Measurements from ENCODE around the gene CHTOP. TPM values are rescaled to one million over a fixed set of nuclear protein-coding genes. Genes with fewer than 3 reads are reported as not detected.
"Not testable (repeated sequence)": the region's sequence is repeated elsewhere in the genome, so short reads cannot be mapped to it uniquely, and the experiment has no call there.

CHTOP gene, protein sequence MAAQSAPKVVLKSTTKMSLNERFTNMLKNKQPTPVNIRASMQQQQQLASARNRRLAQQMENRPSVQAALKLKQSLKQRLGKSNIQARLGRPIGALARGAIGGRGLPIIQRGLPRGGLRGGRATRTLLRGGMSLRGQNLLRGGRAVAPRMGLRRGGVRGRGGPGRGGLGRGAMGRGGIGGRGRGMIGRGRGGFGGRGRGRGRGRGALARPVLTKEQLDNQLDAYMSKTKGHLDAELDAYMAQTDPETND
- polyA plus RNA-seq (ENCODE audit: insufficient read length in 10 of 10) = 10 to 100 TPM; 77.9 to 97.5 (median 88.2) TPM
- long read RNA-seq, donor 1, transcript CHTOP-204 (6 exons, 2,096 nt) = minor isoform, 8 of 35 reads
- long read RNA-seq, donor 1, transcript CHTOP-203 (6 exons, 2,165 nt) = major isoform, 14 of 35 reads
- long read RNA-seq, donor 1, partial matches to known transcripts = 11 of 35 reads
- long read RNA-seq, donor 1, other reads (novel, unspliced or antisense) = 0 of 35 reads
- long read RNA-seq, donor 2, transcript CHTOP-204 (6 exons, 2,096 nt) = minor isoform, 5 of 23 reads
- long read RNA-seq, donor 2, transcript CHTOP-203 (6 exons, 2,165 nt) = major isoform, 17 of 23 reads
- long read RNA-seq, donor 2, partial matches to known transcripts = 0 of 23 reads
- long read RNA-seq, donor 2, other reads (novel, unspliced or antisense) = 0 of 23 reads
- long read RNA-seq, donor 3 = 0 reads
- long read RNA-seq, donor 4, transcript CHTOP-203 (6 exons, 2,165 nt) = major isoform, 13 of 32 reads
- long read RNA-seq, donor 4, partial matches to known transcripts = 16 of 32 reads
- long read RNA-seq, donor 4, other reads (novel, unspliced or antisense) = 0 of 32 reads
- long read RNA-seq, donor 5, transcript CHTOP-204 (6 exons, 2,096 nt) = minor isoform, 11 of 47 reads
- long read RNA-seq, donor 5, transcript CHTOP-203 (6 exons, 2,165 nt) = major isoform, 17 of 47 reads
- long read RNA-seq, donor 5, partial matches to known transcripts = 19 of 47 reads
- long read RNA-seq, donor 5, other reads (novel, unspliced or antisense) = 0 of 47 reads
- long read RNA-seq, donor 6, transcript CHTOP-203 (6 exons, 2,165 nt) = major isoform, 17 of 31 reads
- long read RNA-seq, donor 6, transcript CHTOP-204 (6 exons, 2,096 nt) = minor isoform, 9 of 31 reads
- long read RNA-seq, donor 6, partial matches to known transcripts = 5 of 31 reads
- long read RNA-seq, donor 6, other reads (novel, unspliced or antisense) = 0 of 31 reads
- long read RNA-seq, donor 7, transcript CHTOP-204 (6 exons, 2,096 nt) = minor isoform, 7 of 21 reads
- long read RNA-seq, donor 7, transcript CHTOP-203 (6 exons, 2,165 nt) = major isoform, 8 of 21 reads
- long read RNA-seq, donor 7, partial matches to known transcripts = 5 of 21 reads
- long read RNA-seq, donor 7, other reads (novel, unspliced or antisense) = 0 of 21 reads
- long read RNA-seq, donor 8, transcript CHTOP-203 (6 exons, 2,165 nt) = major isoform, 10 of 22 reads
- long read RNA-seq, donor 8, transcript CHTOP-204 (6 exons, 2,096 nt) = minor isoform, 5 of 22 reads
- long read RNA-seq, donor 8, partial matches to known transcripts = 5 of 22 reads
- long read RNA-seq, donor 8, other reads (novel, unspliced or antisense) = 0 of 22 reads
- long read RNA-seq, donor 9, partial matches to known transcripts = 0 of 2 reads
- long read RNA-seq, donor 9, other reads (novel, unspliced or antisense) = 0 of 2 reads

DNA sequence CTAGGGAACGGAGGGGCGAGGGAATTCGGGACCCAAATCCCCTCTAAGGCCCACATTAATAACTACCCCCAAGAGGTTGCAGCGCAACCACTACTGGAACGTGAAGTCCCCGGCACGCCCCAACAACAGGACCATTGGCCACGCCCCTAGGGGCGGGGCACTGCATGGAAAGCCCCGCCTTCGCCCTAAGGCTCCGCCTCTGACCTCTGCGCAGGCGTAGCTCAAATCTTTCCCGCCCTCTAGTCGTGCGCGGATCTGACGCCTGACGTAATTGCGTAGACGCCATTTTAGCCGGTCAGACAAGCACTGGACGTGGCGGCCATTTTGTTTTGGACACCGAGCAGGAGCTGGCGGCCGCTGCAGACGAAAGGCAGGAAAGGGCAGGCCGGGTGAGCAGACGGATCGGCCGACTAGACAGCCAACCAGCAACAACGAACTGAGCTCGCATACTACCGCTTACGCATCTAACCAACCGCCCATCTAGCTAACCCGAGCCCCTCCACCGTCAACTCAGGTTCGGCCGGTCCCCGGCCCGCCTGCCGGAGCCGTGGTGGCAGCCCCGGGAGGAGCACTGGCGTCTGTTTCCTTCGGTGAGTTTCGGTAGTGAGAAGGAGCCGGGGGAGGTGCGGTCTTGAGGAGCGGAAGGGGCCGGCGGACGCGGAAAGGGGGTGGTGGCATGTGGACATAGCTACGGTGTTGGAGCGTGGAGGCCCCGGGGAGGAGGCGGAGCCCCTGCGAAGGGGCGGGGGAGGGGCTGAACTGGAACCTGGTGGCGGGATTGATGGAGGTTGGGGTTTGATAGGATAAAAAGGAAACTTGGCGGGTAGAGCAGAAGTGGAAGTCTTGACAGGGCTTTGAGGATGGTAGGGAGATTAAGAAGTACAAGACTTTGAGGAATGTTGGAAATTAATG lies at the start of gene CHTOP:
Gene CHTOP, plus strand, starts transcription at position 313 of the 912 bp plus-strand sequence. CDS start 2,523 bp downstream, outside the sequence.
- peak; percentile 99 for DNase-seq

DNA sequence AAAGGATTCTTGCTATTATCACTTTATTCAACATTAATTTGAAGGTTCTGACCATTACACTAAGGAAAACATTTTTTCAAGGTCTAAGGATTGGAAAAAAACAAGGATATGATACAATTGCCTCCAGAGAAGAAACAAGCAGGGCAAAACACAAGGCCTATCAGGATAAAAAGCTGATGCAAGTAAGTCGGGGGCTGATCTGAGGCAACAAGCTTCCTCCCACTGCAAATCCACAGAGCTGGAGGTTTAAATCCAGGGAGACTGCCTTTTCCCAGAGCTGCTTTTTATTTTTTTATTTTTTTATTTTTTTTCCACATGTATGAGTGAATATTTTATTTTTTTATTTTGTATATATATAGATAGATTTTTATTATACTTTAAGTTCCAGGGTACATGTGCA lies 48.9 kb upstream of the CHTOP start:
- no peak for DNase-seq

DNA sequence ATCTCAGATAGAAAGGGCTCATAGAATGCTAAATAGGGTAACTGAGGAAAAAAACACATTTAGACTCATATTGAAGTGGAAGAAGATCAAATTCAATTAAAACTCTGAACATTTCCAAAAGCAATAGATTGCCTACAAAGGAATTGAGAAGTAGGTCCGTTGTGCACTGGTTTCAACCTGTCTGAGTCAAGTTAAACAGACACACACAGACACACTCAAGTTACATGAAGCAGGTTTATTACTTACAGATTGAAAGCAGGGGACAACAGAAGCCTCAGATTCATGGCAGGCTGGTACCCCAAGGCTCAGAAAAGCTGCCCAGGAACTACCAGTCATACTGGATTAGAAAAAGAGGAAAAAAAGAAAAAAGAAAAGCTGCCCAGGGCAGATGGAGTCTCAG lies 47.5 kb upstream of the CHTOP start:
- no peak for DNase-seq

DNA sequence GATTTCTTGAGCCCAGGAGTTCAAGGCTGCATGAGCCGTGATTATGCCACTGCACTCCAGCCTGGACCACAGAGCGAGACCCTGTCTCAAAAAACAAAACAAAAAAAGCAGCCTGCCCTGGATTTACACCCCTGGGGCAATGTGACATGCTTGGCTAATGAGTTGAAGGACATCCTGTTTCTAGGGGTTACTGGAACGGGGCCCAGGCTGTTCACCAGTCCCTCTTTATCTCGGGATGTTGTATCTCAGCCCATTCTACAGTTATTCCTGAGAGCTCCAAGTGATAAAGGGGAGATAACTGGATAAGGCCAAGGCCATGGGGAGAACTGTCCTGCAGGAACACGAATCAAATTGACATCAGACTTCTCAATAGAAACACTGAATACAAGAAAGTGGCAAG lies 46.6 kb upstream of the CHTOP start:
- no peak for DNase-seq

DNA sequence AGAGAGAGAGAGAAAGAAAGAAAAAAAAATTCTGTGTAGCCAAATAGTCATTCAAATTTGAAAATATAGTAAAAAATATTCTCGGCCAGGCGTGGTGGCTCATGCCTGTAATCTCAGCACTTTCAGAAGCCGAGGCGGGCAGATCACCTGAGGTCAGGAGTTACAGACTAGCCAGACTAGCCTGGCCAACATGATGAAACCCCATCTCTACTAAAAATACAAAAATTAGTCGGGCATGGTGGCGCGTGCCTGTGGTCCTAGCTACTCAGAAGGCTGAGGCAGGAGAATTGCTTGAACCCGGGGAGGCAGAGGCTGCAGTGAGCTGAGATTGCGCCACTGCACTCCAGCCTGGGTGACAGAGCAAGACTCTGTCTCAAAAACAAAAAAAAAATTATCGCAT lies 45.8 kb upstream of the CHTOP start:
- not testable (repeated sequence) for DNase-seq

DNA sequence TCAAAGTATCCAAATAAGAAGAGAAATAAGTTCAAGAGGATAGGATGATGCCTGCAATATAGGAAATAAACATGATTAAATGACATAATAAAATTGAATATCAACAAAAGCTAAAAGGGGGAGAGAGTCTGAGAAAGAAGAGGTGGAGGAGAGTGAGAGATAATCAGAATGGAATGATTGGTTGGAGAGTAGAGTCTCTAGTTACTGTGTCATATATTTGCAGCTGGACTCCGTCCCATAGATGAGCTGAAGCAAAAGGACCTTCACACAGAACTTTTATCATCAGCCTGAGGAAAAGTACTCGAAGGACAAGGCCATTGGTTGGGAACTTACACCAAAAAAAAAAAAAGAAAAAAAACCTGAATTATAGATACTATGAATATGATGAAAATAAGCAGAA lies 45.4 kb upstream of the CHTOP start:
- no peak for DNase-seq

DNA sequence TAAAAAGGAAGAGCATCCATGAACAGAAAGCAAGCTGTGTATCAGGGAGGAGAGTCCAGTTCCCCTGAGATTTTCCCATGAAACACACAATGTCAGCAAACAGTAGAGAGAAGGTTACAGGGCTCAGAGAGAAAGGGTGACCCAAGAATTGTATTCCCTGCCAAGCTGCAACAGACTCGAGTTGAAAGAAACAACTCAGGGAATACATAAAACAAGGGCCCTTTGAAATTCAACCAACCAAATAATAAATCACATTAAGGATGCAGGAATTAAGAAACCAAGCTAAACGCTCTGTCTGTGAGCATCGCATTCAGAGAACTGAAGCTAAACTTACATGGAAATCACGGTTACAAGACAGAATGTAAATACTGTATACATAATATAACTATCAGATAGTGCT lies 41.1 kb upstream of the CHTOP start:
- DNase-seq = peak in 1 of 3 donors; percentile 31

DNA sequence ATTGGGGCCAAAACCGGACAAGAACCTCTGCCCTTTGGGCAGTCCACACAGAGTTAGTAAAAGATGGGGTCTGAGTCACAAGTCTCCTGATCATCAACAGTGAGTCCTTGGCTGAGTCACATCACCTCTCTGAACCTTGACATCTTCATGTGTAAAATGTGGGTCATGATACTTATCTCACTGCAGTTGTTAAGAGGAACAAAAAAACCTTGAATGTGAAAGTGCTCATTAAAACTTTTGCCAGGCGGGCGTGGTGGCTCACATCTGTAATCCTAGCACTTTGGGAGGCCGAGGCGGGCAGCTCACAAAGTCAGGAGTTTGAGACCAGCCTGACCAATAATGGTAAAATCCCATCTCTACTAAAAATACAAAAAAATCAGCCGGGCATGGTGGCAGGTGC lies 36.7 kb upstream of the CHTOP start:
- no peak for DNase-seq

DNA sequence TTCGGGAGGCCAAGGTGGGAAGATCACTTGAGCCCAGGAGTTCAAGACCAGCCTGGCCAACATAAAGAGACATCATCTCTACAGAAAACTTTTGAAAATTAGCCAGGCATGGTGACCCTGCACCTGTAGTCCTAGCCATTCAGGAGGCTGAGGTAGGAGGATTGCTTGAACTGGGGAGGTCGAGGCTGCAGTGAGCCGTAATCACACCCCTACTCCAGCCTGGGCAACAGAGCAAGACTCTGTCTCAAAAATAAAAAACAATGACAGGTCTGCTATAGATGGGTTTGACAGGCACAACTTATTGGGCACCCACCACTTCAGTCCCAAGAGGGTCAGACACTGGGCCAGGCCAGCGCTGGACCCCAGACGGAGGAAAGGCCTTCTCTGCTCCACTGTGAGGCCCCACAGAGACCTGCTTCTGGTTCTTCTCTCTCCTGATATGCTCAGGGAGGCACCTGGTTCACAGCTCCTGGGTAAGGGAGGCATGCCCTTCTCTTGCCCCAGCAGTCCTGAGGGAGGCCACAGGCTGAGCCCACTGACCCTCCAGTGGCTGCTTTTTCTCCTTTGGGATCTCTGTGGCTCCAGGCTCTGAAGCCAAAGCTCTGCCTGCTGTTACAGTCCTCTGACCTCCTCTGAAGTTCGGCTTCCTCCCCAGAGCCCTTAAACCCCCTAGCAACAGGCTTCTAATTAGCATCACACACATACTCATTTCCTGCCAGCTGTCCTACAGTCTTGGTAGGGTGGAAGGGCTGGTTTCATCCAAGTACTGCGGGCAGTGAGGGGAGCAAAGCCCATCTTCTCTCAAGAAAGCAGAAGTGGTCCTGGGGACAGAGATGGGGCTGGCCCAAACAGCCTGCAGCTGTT lies 35.3 kb upstream of the CHTOP start:
- peak in 2 of 3 donors; percentile 30 to 60 for DNase-seq

DNA sequence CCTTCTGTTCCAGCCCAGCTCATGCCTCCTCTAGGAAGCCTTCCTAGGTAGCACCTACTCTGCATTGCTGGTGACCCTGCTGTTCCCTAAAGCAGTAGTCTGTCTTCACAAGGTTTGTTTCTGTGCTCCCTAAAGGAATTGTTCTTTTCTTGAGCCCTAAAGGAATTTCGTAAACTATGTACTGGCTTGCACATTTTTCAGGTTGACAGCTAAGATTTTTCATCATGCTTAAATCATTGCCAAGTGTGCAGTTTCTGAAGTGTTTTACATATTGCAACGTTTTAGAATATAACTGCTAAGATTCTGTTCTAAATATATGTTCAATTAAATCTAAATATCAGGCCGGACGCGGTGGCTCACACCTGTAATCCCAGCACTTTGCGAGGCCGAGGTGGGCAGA lies 34.0 kb upstream of the CHTOP start:
- DNase-seq = no peak

DNA sequence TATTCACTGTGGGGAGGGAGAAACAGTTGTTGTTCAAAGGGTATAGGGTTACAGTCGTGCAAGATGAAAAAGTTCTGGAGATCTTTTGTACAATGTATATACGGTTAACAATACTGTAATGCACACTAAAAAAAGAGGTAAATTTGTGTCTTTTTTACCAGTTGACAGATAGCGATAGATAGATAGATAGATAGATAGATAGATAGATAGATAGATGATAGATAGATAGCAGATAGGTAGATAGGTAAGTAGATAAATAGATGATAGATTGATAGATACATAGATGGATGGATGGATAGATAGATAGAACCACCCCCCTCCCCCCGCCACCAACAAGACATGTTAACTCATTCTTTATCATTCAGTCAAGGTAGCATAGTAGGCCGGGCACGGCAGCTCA lies 31.1 kb upstream of the CHTOP start:
- DNase-seq = no peak

DNA sequence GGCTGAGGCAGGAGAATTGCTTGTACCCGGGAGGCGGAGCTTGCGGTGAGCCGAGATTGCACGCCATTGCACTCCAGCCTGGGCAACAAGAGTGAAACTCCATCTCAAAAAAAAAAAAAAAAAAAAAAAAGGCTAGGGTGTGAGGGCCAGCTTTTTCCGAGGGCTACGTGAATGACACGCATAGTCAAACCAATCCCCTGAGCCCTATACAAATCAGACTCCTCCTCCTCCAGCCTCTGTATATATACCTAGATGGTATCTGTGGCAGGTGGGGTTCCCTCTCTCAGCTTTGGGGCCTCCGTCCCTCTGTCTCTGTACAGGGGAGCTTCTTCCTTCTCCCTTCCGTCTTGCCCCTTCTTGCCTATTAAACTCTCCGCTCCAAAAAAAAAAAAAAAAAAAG lies 27.7 kb upstream of the CHTOP start:
- DNase-seq = no peak

DNA sequence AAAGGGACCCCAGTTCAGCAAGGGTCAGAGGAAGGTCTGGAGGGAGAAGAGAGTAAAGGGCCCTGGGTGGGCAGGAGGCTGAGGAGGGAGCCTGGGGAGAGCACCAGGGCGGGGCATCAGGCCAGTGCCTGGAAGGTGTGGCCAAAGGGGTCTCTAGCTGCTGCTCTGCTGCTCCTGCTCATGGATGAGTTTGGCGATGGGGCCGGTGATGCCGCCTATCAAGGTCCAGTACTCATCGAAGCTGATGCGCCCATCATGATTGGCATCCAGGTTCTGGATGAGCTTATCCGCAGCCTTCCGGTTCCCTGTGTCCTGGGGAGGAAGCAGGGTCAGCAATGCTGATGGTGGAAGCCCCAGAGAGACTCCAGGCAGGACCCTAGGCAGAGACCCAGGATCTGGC lies 26.5 kb upstream of the CHTOP start:
- no peak for DNase-seq

DNA sequence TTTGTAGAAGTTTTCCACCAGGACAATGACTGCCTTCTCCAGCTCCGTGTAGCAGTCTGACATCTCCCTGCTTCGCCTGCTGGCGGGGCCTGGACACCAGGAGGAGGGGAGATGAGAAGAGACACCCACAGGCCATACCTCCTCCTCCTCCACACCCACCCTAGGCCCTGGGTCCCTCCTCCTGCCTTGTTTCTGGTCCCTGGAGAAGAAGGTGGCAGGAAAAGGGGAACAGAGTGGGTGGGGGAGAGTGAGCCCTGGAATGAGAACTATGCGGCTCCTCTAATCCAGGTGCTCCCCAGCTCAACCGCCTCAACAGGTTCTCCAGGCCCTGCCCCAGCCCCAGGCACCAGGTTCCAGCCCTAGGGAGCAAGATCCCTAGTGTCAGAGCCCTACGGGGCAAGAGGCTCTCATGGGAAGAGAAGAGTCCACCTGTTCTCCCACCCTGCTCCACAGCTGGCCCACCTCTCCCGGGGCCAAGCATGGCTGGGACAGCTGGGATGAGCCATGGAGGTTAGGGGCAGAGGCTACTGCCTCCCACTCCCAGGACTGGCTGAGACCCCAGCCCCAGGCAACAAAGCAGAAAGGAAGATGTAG lies 25.7 kb upstream of the CHTOP start:
- DNase-seq = no peak

DNA sequence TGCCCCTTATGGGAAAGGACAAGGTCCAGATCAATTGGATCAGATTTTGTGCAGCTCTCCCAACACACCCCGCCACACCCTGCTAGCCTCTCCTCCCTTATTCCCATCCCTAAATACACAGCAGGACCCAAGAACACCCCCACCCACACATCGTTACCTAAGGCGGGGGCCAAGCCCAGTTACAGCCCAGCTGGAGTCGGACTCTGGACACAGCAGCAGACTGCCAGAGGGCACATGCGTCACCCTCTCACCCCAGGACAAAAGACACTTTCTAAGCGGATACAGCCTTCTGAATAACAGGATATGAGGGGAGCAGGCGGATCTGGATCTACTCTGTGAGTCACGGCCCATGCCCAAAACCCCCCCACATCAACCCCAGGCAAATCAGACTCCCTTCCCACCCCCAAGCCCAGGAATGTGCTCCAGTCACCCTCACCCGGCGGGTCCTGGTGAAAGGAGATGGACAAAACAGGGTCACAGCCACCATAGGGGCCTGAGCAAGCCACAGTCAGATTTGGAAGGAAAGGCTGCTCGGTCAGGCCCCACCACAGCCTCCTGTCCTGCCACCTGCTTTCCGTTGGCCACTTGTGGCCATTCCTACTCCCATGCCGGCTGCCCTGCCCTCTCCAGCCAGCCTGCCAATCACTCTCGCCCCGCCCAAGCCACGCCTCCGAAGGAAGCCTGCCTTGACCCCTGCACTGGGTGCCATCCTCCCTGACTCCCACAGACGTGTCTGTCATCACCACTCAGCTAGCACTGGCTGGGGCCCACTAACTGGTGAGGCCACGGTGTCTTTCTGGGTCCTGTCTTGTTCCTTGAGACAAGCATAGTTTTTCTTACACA lies 24.9 kb upstream of the CHTOP start:
- peak in 2 of 3 donors; percentile 61 to 71 for DNase-seq

DNA sequence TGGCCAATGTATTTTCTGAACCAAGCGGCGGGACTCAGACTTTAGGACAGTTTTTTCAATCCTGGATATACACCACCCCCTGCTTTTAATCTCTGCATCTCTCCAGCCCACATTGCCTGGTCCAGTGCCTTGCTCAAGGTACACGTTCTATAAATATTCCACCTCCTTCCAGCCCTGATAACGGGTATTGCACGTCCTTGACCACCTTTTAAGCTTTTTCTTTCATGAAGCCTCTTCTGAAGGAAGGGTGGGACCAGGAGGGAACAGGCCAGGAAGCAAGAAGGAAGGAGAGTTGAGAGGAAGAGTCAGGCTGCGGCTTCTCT lies 24.3 kb upstream of the CHTOP start:
- no peak for DNase-seq

DNA sequence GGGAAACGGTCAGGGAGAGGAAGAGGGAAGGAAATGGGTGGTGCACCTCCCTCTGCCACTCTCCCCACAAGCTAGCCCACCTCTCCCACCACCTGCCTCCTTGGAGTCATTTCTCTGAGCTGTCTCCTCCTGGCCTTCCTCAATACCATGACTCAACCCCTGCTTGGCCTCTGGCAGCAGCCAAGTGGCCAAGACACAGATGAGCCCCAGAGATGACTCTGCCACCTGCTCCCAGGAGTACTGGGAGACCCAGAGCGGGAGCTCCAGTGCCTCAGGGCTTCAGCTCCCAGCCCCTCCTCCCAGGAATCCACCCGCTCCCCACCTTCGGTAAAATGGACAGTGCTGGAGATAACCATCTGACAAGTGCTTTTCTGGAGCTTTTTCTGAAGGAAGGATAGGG lies 23.5 kb upstream of the CHTOP start:
- no peak for DNase-seq

DNA sequence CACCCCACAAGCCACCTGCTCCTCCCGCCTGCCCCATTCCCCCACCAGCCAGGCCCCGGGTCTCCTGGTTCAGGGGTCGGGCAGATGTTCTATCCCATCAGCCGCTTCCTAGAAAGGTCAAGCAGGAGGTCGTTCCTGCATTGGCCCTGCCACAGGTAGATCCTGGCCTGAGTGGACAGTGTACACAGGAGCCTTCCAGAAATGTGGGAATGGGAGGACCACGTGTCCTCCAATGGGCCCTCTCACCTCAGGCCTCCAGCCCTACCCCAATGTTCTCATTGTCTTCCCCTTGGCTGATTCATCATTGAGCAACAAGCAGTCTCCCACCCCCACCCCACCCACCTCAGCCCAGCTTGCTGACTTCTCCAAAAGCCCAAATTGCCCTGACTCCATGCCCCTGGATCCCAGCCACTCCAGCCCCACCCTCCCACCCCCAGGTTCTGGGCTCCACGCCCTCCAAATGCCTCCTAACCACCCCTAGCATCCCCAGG lies 23.0 kb upstream of the CHTOP start:
- DNase-seq = no peak

Data from muscle of back (tissue), 13 donors.